Urothelium cell line (cell line): ENCODE measurements around the gene ATRX.
A peak's percentile ranks its signal among the peaks of the same experiment; 100 is the strongest.
"Not testable (repeated sequence)": the region's sequence is repeated elsewhere in the genome, so short reads cannot be mapped to it uniquely, and the experiment has no call there.

Experiments used
- DNase-seq: peaks from one replicate; pipeline ENCODE4 v3.0.0; 2011; ENCODE audit warnings: low spot score, mixed read lengths
- FAIRE-seq: peaks from 2 replicates; lab custom pipeline; 2011; peaks lifted over from hg19 to GRCh38; lab: Jason Lieb, UNC

Gene ATRX

DNA sequence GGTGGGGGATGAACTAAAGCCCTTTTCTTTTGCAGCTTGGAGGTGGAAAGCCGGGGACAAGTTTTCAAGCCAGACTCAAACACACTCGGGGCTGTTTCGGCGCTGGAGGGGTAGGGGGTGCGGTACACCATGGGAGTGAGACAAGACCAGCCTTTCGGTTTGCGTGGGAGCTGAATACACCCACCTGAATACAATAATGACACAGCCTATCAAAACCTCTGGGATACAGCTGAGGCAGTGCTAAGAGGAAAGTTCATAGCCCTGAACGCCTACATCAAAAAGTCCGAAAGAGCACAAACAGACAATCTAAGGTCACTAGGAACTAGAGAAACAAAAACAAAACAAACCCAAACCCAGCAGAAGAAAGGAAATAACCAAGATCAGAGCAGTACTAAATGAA is 163.3 kb downstream of the ATRX start:
- no peak for DNase-seq
- no peak for FAIRE-seq

DNA sequence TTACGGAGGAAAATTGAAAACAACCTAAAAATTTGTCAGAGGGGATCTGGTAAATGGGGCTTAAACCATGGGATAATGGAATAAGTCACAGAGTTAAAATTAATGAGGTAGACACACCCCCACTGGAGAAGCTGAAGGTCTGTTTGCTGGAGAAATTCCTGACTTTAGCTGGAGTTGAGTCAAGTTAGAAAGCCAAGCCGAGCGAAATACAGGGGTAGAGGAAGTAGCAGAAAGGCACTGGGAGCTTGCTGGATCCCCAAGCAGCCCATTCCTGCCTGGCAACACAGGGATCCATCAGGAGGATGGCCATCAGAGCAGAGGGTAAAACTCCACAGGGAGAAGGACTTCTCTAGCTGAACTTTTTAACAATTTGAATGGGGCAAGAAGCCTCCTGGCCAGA is 163.8 kb downstream of the ATRX start:
- no peak for DNase-seq
- FAIRE-seq, result no peak

- DNase-seq, FAIRE-seq: not testable (repeated sequence)
These were observed 164.6 kb downstream of the ATRX start for GRCh38 chrX:77621453-77621852.

GRCh38 chrX:77617206-77617605 is 168.8 kb downstream of the ATRX start:
- no peak for FAIRE-seq
- no peak for DNase-seq

GRCh38 chrX:77603635-77604336 is 182.2 kb downstream of the ATRX start:
- DNase-seq (no peak), FAIRE-seq (no peak)

GRCh38 chrX:77597511-77597910 is 188.5 kb downstream of the ATRX start:
- DNase-seq (no peak), FAIRE-seq (no peak)

- no peak for FAIRE-seq
- DNase-seq, result peak; percentile 2
These were observed 188.9 kb downstream of the ATRX start for GRCh38 chrX:77597090-77597489.

DNA sequence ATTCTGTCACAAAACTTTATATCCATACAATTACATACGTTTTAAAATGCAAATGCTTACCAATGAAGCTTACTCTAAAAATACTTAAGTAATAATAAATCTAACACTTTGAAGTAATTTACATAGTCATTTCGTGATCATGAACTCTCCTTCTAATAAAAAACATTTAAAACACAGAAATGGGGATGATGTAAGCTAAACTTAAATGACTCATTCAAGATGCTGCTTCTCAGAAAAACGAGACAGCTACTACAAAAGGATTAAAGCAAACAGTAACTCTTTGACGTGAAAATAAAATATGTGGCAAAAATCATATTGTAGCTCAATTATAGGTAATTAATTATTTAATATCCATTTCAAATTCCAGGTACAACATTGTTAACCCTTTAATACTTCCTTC is 190.2 kb downstream of the ATRX start:
- no peak for DNase-seq
- no peak for FAIRE-seq

DNA sequence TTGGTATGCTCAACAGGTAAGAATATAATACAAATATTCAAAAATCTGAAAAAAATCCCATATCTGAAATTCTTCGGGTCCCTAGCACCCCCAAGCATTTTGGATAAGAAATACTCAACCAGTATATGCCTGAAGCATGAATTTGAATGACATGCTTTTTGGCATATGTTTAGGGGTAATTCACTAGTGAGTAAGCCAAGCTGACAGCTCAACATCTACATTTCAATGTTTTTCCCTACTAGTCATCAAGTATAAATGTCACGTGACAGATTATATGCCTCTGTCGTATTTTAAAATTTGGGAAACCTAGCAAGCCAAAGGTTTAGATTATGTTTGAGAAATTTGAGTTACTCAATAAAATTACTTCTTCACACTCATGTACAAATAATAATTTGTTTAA is 213.7 kb downstream of the ATRX start:
- DNase-seq, result no peak
- FAIRE-seq, result no peak

- DNase-seq (no peak), FAIRE-seq (no peak)
These were observed 220.7 kb downstream of the ATRX start for GRCh38 chrX:77565278-77565677.

DNA sequence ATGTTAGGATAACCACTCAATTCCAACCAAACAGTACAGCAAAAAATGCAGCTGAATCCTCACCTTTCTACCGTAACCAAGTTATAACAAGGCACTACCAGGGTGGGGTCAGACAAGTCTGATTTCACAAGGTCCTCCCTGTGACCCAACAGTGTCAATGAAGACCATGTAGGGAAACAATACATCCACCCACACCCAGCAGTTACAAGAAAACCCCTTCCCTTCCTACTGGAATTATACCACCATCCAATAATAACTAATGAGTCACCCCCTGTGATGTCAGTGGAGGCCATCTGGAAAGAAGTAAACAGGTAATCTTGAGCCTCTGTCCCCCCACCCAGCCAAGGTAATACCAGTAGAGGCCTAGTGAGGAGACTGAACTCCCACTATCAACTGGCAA is 221.2 kb downstream of the ATRX start:
- no peak for FAIRE-seq
- peak; percentile 1 for DNase-seq

DNA sequence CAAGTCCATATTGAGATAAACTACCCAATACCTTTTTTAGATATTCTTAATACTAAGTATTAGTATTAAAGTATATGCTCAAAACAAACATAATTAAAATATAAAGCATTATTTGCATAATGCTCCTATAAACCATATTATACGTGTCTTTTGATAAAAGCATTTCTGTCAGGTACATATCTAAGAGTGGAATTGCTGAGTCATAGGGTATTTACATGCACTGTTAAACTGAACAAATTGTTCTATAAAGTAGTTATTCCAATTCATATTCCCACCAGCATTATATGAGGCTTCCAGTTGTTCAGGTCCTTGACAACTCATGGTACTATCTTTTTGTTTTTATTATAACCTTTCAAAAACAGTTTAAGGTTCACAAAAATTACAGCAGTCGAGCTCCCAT is 224.6 kb downstream of the ATRX start:
- DNase-seq, result no peak
- no peak for FAIRE-seq

DNA sequence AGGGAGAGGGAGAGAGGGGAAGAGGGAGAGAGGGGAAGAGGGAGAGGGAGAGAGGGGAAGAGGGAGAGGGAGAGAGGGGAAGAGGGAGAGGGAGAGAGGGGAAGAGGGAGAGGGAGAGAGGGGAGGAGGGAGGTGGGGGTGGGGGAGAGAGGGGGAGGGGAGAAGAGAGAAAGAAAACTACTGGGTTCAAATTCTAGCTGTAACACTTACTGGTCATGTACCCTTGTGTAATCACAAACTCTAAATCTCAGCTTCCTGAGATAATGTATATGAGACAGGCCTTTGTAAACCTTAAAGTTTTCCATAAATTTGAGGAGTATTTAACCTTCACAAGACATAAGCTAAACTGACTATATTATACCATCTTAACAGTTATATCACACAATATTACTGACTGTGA is 229.7 kb downstream of the ATRX start:
- no peak for FAIRE-seq
- DNase-seq, result no peak

DNA sequence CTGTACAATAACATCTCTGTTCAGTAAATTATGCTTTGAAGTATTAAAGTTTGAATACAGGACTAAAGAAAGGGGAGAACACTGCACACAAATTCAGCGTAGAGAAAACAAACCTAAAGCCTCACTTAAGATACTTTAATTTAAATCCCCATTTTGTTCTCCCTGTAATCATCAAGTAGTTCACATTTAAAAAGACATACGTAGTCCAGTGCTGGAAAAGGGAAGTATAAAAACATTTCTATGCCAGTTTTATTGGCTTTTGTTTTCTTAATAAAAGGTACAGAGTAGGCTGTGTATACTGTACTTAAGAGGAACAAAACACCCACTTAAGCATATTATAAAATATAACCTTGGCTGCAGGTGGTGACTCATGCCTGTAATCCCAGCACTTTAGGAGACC is 237.3 kb downstream of the ATRX start:
- no peak for DNase-seq
- no peak for FAIRE-seq

- FAIRE-seq, DNase-seq: not testable (repeated sequence)
These were observed 246.2 kb downstream of the ATRX start for GRCh38 chrX:77539778-77540177.

GRCh38 chrX:77531261-77531660 is 254.8 kb downstream of the ATRX start:
- not testable (repeated sequence) for FAIRE-seq, DNase-seq

DNA sequence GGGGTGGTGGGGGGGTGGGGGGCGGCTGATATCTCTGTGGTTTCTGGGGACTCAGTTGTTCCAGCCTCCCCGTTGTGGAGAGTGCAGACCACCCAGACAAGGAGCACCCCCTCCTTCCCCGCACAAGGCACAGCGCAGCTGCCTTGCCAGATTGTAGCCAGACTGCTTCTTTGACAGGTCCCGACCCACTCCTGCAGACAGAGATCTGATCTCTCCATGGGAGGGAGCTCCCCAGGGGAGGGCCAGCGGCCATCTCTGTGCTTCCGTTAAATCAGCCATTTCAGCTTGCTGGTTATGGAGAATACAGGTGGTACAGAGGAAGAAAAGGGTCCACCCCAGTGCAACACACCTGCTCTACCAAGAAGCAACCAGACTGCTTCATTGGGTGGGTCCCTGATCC is 258.0 kb downstream of the ATRX start:
- FAIRE-seq, result no peak
- DNase-seq, result no peak

DNA sequence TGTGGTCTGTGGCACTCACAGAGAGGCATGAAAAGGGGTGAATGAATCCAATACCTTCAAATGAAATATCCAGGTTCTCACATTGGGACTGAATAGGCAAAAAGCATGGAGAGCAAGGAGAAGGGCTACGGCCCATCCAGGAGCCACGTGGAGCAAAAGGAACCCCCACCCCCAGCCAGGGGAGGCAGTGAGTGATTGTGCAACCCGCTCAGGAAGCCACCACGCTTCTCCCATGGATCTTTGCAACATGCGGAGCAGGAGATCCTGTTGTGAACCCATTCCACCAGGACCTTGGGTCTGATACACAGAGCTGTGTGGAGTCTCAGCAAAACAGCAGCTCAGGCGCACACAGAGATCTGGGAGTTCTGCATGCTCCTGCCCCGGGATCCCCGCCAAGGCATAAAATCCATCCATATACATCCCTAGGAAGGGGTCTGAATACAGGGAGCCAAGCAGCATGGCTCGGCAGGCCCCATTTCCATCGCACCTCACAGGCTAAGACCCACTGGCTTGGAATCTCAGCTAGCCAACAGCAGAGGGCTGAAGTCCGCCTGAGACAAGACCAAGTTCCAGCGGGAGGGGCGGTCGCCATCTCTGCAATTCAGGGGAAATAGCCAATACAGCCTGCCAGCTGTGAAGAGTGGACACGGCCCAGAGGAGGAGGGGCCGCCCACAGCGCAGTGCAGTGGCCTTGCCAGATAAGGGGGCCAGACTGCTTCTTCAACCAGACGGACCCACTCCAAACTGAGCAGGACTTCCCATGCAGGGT is 258.6 kb downstream of the ATRX start:
- DNase-seq (no peak), FAIRE-seq (no peak)

GRCh38 chrX:77519765-77520164 is 266.3 kb downstream of the ATRX start:
- DNase-seq, result no peak
- no peak for FAIRE-seq

GRCh38 chrX:77514177-77514576 is 271.8 kb downstream of the ATRX start:
- no peak for DNase-seq
- FAIRE-seq, result no peak

DNA sequence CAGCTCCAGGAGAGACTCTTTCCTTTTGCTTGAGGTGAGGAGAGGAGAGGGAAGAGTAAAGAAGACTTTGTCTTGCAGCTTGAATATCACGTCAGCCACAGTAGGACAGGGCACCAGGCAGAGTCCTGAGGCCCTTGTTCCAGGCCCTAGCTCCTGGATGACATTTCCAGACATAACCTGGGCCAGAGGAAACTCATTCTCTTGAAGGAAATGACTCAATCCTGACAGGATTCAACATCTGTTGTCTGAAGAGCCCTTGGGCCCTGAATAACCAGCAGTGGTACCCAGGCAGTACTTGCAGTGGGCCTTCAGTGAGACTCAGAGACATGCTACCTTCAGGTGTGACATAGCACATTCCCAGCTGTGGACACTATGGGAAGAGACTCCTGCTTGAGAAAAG is 276.0 kb downstream of the ATRX start:
- no peak for DNase-seq
- FAIRE-seq, result no peak

DNA sequence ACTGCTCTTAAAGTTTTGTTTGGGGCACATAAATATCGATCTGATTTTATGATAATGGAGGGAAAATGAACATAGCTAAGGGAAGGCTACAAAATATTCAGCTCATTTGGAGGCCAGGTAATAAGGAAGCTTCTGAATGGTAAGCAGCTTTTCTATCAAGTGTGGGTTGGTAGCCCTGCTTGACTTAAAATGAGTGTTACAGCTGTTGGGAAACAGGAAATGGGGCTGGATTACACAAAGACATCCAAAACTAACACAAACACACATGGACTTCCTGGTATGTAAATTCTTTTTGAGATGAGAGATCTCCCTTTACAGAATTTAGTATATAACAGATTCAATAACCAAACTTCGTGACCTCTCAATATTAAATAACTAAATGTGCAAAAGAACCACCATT is 280.8 kb downstream of the ATRX start:
- FAIRE-seq (no peak), DNase-seq (no peak)
